GM18870 (cell line): Measurements from ENCODE around the gene RIN3.
A peak's percentile ranks its signal among the peaks of the same experiment; 100 is the strongest.

Experiments
- ATAC-seq: cut with Tn5 transposase; IDR thresholded peaks from one replicate; pipeline ENCODE4 v1.9.1; 2021; ENCODE audit warnings: moderate library complexity; ENCODE audit not compliant: unreplicated experiment

The RIN3 gene

DNA sequence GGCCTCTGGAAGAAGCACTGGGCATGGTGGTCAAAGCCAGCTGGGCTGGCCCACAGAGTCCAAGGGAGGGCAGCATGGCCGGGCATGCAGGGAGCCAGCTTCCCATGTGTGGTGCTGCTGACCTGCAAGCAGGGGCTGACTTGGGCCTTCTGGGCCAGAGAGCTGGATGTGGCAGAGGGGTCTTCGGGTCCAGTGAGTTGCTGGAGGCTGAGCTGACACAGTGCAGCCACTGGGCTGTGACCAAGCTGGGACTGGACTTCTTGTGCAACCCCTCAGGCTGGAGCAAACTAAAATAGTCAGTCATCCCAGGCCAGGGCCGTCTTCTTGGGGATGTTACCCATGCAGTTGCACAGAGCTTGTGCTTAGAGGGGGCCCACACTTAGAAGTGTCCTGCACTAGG is 7.3 kb upstream of the RIN3 start:
- ATAC-seq, result no peak

DNA sequence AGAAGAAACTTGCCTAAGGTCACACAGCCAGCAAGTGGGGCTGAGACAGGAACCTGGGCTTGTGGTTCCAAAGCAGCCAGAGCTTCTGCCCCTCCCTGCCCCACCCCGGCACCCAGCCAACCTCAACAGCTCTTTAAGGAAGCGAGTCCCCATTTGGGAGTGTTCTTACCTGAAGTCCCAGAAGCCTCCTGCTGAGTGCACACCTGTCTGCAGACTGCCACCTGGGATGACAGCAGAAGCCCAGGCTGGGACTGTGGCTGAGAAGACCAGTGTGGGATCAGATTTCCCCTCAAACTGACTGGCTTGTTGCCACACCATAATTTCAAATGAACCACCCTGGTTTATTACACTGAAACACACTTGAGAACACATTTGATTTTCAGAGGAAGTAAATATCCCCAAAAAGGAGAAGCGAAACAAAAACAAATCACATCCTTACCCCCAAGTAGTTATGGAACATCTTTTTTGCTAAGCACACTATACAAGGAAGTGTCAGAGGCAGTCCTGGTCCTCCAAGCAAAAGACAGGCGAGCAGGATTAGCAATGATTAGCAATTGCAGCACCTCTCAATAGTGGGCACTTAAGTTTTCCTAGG is 6.3 kb upstream of the RIN3 start:
- peak; percentile 67 for ATAC-seq

- ATAC-seq, result no peak
Measured at GRCh38 chr14:92510972-92511371, 2.6 kb upstream of the RIN3 start.

GRCh38 chr14:92511453-92512238 is 1.9 kb upstream of the RIN3 start:
- no peak for ATAC-seq

- no peak for ATAC-seq
Measured at GRCh38 chr14:92512807-92513203, 776 bp upstream of the RIN3 start.

- no peak for ATAC-seq
Measured at GRCh38 chr14:92513966-92514843, 624 bp downstream of the RIN3 start.

DNA sequence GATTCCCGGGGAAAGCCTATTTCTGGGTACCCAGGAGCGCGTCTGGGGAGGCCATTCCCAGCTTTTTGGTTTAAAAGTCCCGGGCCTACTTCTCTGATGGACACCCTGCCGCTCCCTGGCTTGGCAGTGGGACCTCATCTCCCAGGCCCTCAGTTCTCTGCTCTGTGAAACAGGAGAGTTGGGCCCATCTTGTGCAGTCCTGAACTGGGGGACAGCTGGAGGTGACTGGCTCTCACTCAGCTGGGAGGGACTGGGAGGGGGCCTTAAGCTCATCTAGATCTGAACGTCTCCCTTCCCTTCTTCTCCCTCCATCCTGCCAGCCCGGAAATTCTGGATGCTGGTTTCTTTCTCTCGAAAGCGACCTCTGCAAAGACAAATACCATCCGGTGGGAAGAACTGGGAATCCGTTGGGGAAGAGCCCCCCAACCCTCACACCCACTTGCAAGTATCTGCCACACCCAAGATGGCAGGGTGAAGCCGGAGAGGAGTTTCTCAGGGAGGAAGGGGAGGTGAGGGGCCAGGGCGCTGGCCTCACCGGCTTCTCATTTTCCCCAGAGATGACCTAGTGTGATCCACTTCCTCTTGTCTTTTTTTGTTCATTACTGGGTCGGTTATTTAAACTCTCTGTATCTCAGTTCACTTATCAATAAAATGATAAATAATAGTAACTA is 1.4 kb downstream of the RIN3 start:
- no peak for ATAC-seq

DNA sequence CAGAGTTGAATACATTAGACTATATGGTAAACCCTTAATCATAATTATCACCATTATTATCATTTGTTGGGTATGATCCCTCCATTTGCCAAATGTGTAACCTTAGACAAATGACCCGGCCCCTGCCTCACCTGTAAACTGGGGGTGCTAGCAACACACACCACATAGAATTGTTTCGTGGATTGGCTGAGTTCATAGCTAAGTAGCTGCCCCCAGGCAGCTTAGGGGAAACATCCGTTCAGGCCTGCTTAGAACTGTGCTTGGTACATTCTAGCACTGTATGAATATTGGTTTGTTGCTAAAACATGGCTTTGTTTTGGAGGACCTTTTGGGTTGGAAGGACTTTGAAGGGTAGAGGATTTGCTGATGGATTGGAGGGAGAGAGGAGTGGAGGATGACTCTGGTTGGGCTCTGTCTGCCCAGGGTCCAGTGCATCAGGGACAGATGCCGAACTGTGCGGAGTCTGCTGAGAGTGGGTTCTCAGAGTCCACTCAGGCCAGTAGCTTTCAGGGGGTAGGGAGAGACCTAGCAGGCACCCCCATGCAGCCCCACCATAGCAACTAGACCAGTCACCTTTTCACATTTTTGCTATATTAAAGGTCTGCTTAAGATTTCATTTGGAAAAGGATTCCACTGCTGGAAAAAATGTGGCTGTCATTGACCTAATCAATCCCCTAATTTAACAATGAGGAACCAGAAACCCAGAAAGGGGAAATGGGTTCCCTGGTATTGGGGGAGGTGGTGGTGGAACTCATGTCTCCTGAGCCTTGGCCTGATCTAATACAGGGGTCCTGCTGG is 2.2 kb downstream of the RIN3 start:
- ATAC-seq, result no peak

GRCh38 chr14:92516344-92516965 is 2.9 kb downstream of the RIN3 start:
- ATAC-seq, result no peak

- ATAC-seq, result no peak
Measured at GRCh38 chr14:92516966-92517506, 3.5 kb downstream of the RIN3 start.

DNA sequence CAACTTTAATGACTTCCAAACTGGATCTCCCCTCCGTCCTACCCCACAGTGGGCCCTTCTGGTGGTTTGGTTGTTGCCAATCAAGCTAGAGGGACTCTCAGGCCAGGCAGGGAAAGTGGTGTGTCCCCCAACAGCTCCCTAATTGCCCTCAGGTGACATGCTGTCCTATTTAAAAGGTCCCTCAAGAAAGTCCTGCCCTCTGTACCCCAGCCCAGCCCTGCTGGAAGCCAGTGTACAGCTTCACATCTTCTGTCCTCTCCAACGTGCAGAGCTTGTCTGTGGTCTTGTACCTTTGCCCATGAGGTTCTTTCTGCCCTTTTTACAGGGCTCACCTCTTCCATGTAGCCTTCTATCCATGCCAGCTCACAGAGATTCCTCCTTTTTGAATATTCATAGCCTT is 4.2 kb downstream of the RIN3 start:
- ATAC-seq, result no peak

DNA sequence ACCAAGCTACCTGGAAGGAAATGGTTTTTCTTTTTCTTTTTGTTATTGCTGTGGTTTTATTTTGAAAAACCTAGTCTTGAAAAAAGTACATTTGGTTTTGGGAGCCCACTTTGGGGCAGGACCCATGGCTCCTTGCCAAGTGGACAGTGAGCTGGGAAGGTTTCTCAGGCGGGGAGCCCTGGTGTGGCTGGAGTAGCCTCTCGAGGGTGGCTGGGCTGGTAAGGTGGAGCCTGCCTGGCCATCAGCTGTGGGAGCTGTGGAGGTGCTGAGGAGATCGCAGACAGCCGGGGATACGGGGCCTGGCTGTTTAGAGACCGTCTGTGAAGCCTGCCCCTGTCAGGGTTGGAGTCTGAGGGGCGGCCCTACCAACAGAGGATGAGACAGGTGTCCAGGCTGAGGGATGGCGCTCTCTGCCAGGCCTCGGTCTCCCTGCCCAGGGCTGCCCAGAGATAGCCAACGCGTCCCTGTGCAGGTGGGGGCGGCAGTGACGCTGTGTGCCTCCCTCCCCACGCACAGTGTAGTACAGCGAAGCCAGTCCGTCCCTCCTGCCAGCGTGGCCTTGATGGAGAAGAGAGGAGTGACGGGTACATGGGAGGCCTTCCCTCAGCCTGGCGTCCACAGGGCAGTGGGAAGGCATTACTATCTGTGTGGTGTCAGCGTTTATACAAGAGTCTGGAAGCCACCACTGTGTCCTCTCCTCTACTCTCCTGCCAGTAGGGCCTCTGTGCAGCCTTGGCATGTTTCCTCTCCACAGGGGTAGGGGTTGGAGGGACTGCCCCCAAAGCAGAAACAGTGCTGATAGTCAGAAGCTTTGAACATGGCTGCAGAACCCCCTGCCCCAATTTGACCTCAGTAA is 5.9 kb downstream of the RIN3 start:
- ATAC-seq, result no peak

DNA sequence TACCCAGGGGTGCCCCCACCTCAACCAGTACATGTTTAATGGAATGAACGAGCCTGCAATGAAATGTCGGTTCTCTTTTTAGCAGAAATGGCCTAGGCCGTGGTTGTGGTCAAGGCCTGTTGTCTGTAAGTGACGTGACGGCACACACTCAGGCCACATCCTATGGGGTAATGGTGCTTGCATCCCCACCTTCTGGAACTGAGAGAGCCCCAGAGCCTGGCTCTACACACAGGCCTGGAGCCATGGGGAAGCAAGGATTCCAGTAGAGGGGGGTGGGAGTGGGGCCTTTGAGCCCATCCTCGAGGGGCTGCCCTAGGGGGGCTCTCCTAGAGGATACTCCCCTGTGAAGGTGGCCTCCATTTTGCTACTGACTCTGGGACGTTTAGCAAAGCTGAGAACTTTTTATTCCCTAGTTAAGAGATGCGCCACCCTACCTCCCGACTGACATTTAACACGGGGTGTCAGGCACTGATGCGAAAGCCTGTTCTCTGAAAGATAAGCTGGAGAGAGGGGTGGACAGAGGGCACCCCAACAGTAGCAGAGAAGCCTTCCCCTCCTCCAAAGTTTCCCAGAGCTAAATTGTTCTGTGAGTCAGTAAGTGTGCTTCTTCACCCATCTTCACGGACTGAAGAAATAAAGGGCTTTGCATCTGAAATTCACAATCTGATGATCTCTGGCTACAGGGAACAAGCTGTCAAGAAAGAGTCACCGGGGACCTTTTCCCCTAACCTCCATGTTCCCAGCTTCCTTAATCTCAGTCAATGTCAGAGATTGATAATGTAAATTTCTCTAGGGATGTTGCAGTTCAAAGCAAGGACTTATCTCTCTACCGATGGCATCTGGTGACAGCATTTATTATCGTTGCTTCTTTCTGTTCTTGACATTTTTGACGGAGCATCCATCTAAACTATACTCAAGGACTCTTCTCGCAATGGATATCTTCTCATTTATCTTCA is 6.8 kb downstream of the RIN3 start:
- ATAC-seq, result no peak

DNA sequence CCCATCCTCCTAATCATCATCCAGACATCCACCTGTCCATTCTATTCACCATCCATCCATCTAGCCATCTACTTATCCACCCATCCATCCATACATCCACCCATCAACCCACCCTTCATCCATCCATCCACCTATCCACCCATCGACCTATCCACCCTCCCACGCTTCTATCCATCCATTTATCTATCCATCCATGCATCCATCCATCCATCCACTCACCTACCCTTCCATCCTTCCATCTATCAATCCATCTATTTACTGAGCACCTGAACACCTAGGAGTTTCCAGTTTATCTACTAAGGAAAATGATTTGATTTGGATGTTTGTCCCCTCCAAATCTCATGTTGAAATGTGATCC is 7.5 kb downstream of the RIN3 start:
- ATAC-seq, result no peak

DNA sequence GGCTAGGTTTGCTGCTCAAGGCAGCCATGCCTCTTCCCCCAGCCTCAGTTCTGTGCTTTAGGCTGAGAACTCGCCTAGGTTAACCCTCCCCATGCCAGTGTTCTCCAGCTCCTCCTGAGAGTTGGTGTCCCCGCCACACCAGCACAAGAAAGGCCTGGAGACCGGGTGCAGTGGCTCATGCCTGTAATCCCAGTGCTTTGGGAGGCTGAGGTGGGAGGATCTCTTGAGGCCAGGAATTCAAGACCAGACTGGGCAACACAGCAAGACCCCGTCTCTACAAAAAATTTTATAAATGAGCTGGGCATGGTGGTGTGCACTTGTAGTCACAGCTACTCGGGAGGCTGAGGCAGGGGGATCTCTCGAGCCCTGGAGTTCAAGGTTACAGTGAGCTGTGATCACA is 10.2 kb downstream of the RIN3 start:
- ATAC-seq, result no peak

GRCh38 chr14:92524602-92525185 is 11.1 kb downstream of the RIN3 start:
- no peak for ATAC-seq

DNA sequence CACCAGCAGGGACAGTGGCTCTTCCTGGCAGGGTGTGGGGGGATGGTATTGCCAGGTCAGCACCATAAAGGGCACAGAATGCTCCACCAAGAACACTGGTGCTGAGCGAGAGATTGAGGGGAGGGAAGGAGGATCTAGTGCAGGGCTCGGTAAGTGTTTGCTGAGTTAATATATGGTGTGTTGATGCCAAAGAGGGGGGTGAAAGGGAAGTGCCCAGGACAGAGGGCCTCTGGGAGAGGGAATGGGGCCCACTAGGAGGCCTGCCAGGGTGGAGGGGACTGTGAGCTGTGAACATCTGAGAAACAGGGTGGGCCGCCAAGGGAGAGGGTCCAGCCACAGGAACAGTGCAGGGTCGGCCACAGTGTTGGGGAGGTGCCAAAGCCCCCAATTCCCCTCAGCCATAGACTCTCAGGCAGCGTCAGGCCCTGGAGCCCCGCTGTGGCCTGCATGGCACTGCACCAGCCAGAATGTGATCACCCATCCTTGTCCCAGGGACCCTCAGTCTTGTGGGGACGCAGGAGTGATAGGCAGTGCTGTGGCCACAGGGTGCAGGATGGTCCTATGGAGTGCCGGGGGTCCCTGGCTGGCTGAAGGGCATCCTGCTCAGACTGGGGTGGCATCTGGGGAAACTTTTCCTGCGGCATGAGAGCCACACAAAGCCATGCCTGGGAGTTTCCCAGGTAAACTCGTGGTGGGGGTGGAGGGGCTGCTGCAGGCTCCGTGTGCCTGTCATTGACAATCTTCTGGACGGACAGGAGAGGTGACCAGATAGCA is 11.9 kb downstream of the RIN3 start:
- ATAC-seq, result no peak
